GM12891 (cell line): Measurements from ENCODE around the gene MSANTD3.

Experiments used
- DNase-seq: peaks from one replicate; pipeline ENCODE4 v3.0.0; 2011; ENCODE audit warnings: low spot score; ENCODE audit not compliant: insufficient read length
- FAIRE-seq: peaks from 2 replicates; lab custom pipeline; 2011; peaks lifted over from hg19 to GRCh38; lab: Jason Lieb, UNC
- PAX5 ChIP-seq: IDR thresholded peaks from 2 replicates; pipeline ENCODE4 v1.6.1; 2011; ENCODE audit warnings: low read length, moderate library complexity, mild to moderate bottlenecking; ENCODE audit not compliant: insufficient read depth, severe bottlenecking
- POLR2A ChIP-seq: IDR thresholded peaks from 2 replicates; pipeline ENCODE4 v1.6.1; 2011; ENCODE audit warnings: low read depth, low read length, control low read depth
- POLR2AphosphoS5 ChIP-seq: IDR thresholded peaks from 2 replicates; pipeline ENCODE4 v1.6.1; 2011; ENCODE audit warnings: low read depth, low read length, control low read depth
- POU2F2 ChIP-seq: IDR thresholded peaks from 2 replicates; pipeline ENCODE4 v1.6.1; 2011; ENCODE audit warnings: low read depth, mild to moderate bottlenecking, control low read depth, low read length, moderate library complexity
- SPI1 ChIP-seq: IDR thresholded peaks from 2 replicates; pipeline ENCODE4 v1.6.1; 2011; ENCODE audit warnings: low read depth, low read length, control low read depth
- TAF1 ChIP-seq: IDR thresholded peaks from 2 replicates; pipeline ENCODE4 v1.6.1; 2011; ENCODE audit warnings: low read depth, low read length, control low read depth

The MSANTD3 gene

GRCh38 chr9:100441911-100442361, 15.0 kb downstream of the MSANTD3 start:
- DNase-seq (no peak), FAIRE-seq (no peak)
- TF ChIP-seq PAX5 = no peak
- no peak for TF ChIP-seq POU2F2
- no peak for TF ChIP-seq POLR2AphosphoS5
- no peak for TF ChIP-seq TAF1
- no peak for TF ChIP-seq SPI1
- no peak for TF ChIP-seq POLR2A

DNA sequence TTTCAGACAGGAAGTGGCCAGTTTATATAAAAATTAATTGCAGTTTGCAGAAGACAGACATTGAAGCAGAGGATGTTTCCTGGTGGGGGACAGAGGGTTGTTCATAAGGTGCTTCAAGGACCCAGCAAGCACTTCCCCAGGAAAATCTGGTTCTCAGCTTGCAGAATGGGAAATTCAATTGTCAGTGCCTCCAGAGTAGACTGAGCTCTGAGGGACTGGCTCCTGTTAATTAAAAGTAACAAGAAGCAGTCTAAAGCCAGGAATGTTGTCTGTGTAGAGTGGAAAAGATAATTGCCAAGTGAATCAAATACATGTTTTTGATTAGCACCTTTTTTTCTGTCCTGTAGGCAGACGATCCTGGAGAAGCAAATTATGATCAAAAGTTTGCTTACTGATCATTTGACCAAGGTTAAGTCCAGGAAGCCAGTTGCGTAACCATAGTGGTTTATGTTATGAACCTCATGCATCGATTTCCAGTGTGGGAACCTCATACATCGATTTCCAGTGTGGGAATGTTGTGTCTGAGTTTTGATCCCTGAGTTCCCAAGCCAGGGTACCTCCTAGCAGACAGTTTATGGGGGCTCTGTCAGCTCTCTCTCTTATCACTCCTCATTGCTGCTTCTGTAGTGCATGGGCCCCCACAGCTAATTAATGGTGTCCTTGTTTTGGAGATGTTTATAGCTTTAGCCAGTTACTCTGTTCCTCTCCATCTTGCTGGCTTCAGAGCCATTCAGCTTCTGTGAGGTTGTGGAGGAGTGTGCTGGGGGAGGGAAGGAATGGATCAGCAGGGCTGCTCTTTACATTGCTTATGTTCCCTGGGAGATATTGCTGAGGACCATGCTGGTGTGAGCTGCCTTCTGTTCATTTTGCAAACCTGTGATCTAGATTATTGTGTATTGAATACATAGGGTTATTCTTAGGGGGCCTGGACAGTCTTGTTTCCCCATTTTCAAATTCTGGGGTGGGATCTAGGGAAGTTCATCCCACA, 17.1 kb downstream of the MSANTD3 start:
- DNase-seq = no peak
- no peak for FAIRE-seq

DNA sequence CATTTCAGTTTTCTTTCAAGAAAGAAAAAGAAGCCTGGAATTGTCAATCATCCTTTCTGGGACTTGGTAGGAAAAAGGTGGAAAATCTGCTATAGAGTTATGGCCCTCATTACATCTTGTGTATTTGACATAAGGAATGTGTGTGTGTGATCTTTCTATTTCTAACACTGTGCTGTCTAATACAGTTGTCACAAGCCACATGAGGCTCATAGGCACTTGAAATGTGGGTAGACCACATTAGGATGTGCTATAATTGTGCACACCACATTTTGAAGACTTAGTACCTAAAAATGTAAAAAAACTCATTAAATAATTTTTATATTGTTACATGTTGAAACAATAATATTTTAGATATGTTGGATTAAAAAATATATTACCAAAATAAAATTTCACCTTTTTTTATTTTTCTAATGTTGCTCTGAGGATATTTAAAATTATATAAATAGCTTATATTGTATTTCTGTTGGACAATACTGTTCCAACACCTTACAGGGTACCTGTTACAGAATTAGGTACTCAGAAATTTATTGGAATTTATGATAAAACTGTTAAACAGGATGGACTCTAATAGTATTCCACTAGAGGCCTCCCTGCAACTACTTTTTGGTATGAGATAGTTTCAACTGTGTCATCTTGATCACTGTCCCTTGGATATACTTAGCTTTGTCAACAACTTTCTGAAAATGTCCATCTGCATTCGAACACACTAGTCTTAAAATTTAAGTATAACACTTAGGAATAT, 18.4 kb downstream of the MSANTD3 start:
- FAIRE-seq (no peak), DNase-seq (no peak)
- TF ChIP-seq TAF1 = no peak
- no peak for TF ChIP-seq PAX5
- no peak for TF ChIP-seq POLR2AphosphoS5
- TF ChIP-seq POU2F2 = no peak
- no peak for TF ChIP-seq POLR2A
- TF ChIP-seq SPI1 = no peak

More for the DNA sequence above, 17.1 kb downstream of the MSANTD3 start:
- TF ChIP-seq POLR2AphosphoS5 (no peak), POLR2A (no peak), PAX5 (no peak), TAF1 (no peak), SPI1 (no peak), POU2F2 (no peak)

DNA sequence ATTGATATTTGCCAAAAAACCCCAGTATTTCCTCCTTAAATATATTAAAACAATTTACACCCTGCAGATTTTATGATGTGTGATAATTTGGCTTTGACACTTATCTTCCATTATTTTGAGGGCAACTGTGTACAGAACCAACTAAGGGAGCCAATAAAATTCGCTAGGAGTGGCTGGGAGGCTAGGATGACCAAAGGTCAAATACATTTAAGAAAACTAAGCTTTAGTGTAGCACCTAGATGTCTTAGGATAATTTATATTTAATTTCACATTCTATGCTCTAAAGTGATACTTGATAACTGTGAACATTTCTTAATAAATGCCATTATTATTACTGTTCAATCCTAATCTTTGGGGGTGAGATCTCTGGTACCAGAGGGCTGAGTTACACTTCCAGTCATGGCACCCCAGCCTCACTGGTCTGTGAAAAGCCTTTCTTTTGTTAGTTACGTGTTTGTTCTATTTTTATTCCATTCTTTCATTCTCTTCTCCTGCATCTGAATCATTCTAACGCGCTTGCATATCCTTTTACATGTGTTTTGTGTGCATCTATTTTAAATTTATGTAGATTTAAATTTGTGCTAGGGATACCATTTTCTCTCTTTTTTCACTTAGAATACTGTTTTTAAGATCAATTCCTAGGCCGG, 19.1 kb downstream of the MSANTD3 start:
- no peak for DNase-seq
- TF ChIP-seq PAX5 (no peak), POLR2A (no peak), TAF1 (no peak), SPI1 (no peak), POU2F2 (no peak), POLR2AphosphoS5 (no peak)
- no peak for FAIRE-seq

DNA sequence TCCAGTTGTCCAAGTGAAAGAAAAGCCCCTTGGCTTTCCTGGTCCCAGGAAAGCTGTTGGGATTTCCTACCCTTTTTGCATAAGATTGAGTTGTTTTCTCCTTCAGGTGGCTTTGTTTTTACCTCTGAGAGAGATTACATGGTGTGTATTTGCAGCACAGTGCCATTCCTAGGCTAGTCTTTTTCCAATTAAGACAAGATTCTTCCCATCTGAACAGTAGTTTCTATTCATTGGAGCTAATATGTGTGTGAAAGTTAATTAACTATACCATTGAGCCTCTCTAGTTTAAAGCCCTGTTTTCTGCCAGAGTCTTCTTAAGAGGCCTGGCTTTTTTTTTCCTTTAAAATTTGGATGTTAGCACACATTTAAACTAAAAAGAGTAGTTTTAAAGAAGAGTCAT, 20.1 kb downstream of the MSANTD3 start:
- no peak for TF ChIP-seq TAF1
- TF ChIP-seq SPI1 = no peak
- TF ChIP-seq POLR2AphosphoS5 = no peak
- TF ChIP-seq POU2F2 = no peak
- TF ChIP-seq PAX5 = no peak
- TF ChIP-seq POLR2A = no peak
- DNase-seq = no peak
- FAIRE-seq = no peak

GRCh38 chr9:100448266-100448665, 21.3 kb downstream of the MSANTD3 start:
- DNase-seq (no peak), FAIRE-seq (no peak)
- TF ChIP-seq POU2F2 (no peak), POLR2AphosphoS5 (no peak), POLR2A (no peak), SPI1 (no peak), PAX5 (no peak), TAF1 (no peak)

DNA sequence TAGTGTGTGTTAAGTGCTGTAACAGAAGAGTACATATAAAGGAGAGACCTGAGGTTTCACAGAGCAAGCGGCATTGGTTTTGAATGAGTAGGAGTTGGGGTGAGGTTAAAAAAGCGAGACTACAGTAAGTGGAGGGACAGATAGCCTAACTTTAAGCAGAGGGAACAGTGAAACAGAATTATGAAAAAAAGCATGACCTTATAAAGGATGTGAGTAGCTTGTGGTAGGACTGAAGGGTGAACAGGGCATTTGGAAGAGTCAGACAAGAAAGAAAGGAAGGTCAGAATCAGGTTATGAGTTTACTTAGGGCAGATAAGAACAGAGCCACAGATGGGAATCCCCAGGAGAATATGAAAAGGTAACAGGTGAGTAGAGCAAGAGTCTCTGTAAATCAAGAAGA, 22.5 kb downstream of the MSANTD3 start:
- DNase-seq (no peak), FAIRE-seq (peak; percentile 60)
- TF ChIP-seq POLR2AphosphoS5 (no peak), POU2F2 (no peak), TAF1 (no peak), POLR2A (no peak), SPI1 (no peak), PAX5 (no peak)

GRCh38 chr9:100452894-100453293, 26.0 kb downstream of the MSANTD3 start:
- no peak for FAIRE-seq

More at GRCh38 chr9:100452894-100453293, 26.0 kb downstream of the MSANTD3 start:
- TF ChIP-seq POLR2A (no peak), SPI1 (no peak), TAF1 (no peak), POLR2AphosphoS5 (no peak), PAX5 (no peak), POU2F2 (no peak)
- DNase-seq = no peak
